Choroid plexus epithelial cell (primary cell): Measurements from ENCODE around the gene ATRNL1.

Source experiments
- DNase-seq: peaks from one replicate; pipeline ENCODE4 v3.0.0-alpha.2; 2010; ENCODE audit warnings: low read depth
- H3K4me3 ChIP-seq: 2 replicates; pipeline ENCODE4 v1.5.1; 2011; ENCODE audit warnings: low read depth, mild to moderate bottlenecking, control low read depth, low read length, moderate library complexity
- CTCF ChIP-seq: conservative IDR thresholded peaks from 2 replicates; pipeline ENCODE4 v1.5.1; 2011; ENCODE audit warnings: low read depth, mild to moderate bottlenecking, control low read depth, inconsistent platforms, low read length, moderate library complexity

Gene ATRNL1

DNA sequence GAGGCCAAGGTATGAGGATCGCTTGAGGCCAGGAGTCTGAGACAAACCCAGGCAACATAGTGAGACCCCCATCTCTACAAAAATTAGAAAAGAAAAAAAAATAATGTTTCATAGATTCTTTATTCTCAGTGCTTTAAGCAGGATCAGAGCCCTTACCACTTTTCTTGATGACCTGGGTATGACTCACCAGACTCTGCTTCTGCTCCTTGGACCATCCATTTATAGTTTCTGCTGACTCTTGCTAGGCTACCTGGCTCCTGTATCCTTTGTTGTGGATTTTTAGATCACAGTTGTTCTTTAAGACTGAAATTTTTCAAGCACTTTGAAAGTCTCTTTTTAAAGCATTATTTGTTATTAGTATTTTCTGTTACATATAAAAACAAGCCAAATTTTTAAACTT lies 768.7 kb downstream of the ATRNL1 start:
- H3K4me3 ChIP-seq: no peak overlapping the region
- TF ChIP-seq CTCF: no peak
- DNase-seq: peak; percentile 35

DNA sequence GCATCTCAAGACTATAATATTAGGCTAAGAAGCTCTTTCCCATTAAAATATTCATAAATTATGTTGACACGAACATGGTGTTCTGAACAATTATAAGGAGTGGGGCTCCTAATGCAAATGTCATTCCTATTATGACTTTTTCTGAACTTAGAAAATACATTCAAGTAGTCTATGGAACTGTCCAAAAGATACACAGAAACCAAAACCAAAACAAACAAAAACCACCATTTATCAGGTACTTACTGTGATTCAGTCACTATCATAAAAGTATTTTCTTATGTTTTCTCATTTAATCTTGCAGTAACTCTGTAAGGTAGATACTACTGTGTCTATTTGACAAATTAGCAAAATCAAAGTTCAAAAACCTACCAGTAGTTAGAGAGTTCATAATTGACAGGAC lies 773.0 kb downstream of the ATRNL1 start:
- no peak for DNase-seq
- TF ChIP-seq CTCF: no peak
- H3K4me3 ChIP-seq: no peak overlapping the region

DNA sequence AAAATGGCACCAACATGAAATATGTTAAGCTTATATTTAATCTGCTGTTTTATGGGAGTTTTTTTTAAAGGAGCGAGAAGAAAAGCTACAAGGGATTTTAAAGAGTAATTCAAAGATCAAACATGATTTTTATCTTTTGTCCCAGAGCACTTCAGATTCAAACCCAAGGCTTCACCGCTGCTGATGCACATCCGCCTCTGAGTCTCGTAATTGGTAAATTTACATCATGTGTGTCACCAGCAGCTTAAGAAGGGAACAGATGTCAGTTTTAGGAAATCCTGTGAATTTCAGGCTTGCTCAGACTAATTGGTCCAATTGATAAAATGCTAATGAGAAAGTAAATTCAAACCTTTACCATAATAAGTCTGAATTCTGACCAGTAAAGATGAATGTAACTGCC lies 773.5 kb downstream of the ATRNL1 start:
- TF ChIP-seq CTCF: no peak
- H3K4me3 ChIP-seq: no peak overlapping the region

GRCh38 chr10:115867305-115867704 lies 774.1 kb downstream of the ATRNL1 start:
- DNase-seq: no peak
- TF ChIP-seq CTCF: no peak
- H3K4me3 ChIP-seq: no peak overlapping the region

More for the DNA sequence above, 773.5 kb downstream of the ATRNL1 start:
- DNase-seq: no peak

- no peak for TF ChIP-seq CTCF
- no peak for DNase-seq
- H3K4me3 ChIP-seq: no peak overlapping the region
Measured at GRCh38 chr10:115871855-115872254, 778.7 kb downstream of the ATRNL1 start.

DNA sequence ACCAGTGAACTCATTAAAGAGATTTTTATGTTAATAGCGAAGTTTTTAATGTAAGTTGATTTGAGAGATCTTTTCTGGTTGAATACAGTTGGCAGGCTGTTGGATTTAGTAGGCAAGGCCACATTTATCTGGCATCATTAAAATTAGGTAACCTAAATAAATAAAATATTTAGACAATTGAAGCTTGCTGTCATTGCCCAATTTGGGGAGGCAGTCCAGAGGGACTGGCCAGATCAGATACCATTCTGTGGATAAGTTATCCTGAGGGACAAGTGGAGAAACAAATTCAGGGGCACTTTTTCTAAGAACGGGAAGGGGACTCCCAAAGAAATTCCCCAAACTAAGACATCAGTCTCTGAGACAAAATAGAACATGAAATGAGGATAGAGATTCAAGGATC lies 782.0 kb downstream of the ATRNL1 start:
- no peak overlapping the region for H3K4me3 ChIP-seq
- no peak for TF ChIP-seq CTCF
- no peak for DNase-seq

DNA sequence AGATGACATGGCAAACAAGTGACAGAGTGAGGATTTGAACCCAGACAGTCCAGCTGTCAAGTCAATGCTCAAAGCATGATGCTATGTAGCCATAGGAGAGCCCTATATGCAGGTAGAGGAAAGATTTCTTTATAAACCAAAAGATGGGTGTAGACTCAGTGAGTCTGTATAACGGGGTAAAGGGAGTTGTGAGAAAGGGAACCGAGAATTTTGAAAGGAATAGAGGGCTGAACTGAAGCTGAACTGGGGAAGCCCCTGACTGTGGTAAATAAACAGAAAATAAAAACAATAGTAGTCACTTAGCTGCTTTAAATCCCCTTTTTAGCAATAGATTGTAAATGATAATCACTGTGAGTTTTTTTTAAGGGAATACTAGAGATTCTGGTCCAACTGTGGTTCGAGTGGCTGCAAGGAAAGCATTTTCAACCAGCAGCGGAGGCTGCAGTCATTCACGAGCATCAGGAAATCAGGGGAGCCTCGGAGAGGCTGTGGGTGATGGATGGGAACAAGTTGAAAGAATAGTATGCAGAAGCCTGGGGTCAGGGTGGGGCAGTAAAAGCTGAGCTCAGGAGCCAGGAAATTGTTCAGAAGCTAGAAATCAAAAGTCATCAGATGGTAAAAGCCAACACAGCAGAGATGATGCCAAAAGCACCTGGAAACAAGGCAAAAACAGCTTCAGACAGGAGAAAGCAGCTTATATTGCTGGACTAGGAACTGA lies 786.4 kb downstream of the ATRNL1 start:
- no peak for DNase-seq
- H3K4me3 ChIP-seq: no peak overlapping the region
- no peak for TF ChIP-seq CTCF
